Limb (tissue), 2 donors: ENCODE results near the gene SHC1.

Experiments
- DNase-seq, 2 donors: peaks; one replicate each; pipeline ENCODE4 v3.0.0-alpha.2; 2016; ENCODE audit errors: extremely low spot score in 2 of 2

SHC1 gene

DNA sequence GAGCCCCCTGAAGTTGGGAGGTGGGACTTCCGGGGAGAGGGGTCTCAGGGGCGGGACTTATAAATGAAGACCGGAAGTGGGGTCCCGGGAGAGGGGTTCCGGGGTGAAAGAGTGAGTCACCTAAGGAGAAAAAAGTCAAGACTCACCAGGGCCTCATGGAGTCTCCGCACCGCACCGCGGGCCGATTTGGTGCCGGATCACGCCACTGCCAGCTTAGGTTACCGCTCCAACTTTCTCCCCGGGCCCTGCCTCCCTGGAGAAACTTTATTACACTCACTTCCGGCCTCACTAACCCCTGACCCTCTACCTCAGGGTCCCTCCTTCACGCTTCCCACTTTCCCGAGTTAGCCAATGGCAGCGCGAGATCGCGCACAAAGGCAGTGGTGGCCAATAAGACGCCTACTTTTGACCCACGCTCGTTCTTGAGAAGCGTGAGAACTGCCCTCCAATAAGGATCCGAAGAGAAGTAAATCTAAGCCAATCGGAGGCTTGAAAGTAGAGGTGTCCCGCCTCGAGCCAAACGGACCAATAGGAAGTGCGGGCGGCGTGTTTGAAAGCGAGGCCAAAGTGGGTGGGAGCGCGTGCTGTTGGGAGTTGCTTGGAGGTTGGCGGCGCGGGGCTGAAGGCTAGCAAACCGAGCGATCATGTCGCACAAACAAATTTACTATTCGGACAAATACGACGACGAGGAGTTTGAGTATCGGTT, 3.7 kb upstream of the SHC1 start, which contains the start of gene CKS1B:
CKS1B (plus strand) TSS at position 580 of the 706 bp plus-strand sequence; CDS start at position 645, 65 bp downstream.
- peak; percentile 99 to 100 for DNase-seq

- DNase-seq: peak; percentile 90 to 94
Measured at GRCh38 chr1:154973344-154974101, 3.0 kb upstream of the SHC1 start.

- peak in 1 of 2 donors; percentile 60 for DNase-seq
Measured at GRCh38 chr1:154972517-154973343, 2.2 kb upstream of the SHC1 start.

DNA sequence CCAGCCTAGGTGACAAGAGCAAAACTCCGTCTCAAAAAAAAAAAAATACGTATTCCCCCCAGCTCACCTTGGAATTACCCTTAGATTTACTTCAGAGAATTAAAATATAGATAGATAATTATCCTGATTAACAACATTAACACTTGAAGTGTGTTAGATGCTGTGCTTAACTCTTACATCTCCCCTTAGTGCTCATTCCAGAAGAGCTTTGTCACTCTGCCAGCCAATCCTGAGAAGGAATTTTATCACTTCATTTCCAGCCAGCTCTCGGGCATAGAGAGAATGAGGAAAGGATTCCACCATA, 1.6 kb upstream of the SHC1 start:
- no peak for DNase-seq

- no peak for DNase-seq
Measured at GRCh38 chr1:154971341-154971998, 923 bp upstream of the SHC1 start.

DNA sequence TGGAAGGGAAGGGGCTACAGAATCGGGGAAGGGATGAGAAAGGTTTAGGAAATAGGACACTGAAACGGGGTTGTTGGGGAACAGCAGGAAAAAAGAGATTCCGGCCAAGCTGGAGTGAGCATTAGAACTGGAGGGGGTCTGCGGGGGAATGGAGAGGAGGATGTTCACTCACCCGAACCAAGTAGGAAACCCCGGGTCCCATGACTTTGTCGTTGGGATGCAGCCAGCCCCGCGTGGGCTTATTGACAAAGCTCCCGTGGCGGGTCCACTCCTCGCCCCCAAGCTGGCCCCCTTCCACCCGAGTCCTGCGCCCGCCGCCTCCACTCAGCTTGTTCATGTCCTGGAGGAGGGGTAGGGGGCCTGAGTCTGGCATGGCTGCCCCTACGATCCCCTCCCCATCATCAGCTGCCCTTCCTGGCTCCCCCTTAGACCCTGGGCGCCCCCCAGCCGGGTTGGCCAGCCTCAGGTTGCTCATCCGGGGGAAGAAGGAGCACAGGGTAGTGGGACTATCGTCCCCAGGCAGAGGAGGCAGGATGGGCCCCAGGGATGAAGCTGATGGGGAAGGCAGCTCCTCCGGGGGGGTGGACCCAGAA, 591 bp downstream of the SHC1 start:
- peak in 1 of 2 donors; percentile 59 for DNase-seq

- DNase-seq: no peak
Measured at GRCh38 chr1:154969246-154969645, 1.3 kb downstream of the SHC1 start.

DNA sequence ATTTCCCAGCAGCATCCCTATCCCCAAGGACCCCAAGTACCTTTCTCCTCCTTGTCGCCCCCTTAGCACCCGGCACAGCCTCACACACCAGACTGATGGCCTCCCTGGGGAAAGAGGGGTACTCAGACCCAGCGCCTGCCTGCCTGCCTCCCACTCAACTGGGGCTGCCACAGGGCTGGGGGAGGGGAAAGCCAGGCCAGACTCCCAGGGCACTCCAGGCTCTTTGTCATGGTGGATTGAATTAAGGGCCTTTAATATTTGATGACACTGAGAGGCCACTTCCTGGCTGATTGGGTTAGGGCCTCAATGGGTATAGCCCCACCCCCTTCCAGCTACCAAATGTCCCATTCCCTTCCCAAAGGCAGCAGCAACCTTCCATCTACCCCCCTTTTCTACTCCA, 1.8 kb downstream of the SHC1 start:
- no peak for DNase-seq

DNA sequence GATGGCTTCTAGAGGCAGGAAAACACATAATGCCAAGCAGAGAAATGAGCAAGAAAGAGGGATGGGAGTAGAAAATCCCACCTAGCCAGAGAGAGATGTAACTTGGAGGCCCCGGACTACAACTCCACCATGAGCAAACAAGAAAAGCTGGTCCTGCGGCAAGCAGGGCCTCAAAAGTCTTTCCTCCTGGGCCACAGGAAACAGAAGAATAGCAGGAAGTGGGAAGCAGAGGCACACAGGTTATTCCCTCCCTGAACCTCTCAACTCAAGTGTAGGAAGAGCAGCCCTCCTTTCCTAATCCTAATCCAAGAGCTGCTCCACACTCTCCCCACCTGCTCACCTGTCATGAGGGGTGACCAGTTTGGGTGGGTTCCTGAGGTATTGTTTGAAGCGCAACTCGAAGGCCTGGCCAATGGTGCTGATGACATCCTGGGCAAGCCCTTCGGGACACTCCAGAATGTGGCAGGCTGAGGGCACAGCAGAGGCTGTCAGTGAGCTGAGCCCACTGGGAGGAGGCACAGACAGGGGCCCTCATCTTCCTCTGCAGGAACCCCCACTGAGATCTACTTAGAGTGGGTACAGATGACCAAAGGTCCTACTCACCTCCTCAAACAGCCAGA, 3.1 kb downstream of the SHC1 start:
- no peak for DNase-seq

- DNase-seq: no peak
Measured at GRCh38 chr1:154966111-154966510, 4.4 kb downstream of the SHC1 start.

DNA sequence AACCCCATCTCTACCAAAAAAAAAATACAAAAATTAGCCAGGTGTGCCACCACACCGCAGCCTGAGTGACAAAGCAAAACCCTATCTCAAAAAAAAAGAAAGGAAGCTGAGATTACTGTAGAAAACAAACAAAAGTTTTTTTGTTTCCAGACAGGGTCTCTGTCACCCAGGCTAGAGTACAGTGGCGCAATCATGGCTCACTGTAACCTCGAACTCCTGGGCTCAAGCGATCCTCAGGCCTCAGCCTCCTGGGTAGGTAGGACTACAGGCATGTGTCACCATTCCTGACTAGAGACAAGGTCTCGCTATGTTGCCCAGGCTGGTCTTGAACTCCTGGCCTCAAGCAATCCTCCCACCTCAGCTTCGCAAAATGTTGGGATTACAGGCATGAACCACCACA, 6.2 kb downstream of the SHC1 start:
- no peak for DNase-seq

GRCh38 chr1:154963643-154964042, 6.9 kb downstream of the SHC1 start:
- peak in 1 of 2 donors; percentile 15 for DNase-seq

- peak in 1 of 2 donors; percentile 18 for DNase-seq
Measured at GRCh38 chr1:154962795-154963330, 7.7 kb downstream of the SHC1 start.

- no peak for DNase-seq
Measured at GRCh38 chr1:154962156-154962749, 8.3 kb downstream of the SHC1 start.

DNA sequence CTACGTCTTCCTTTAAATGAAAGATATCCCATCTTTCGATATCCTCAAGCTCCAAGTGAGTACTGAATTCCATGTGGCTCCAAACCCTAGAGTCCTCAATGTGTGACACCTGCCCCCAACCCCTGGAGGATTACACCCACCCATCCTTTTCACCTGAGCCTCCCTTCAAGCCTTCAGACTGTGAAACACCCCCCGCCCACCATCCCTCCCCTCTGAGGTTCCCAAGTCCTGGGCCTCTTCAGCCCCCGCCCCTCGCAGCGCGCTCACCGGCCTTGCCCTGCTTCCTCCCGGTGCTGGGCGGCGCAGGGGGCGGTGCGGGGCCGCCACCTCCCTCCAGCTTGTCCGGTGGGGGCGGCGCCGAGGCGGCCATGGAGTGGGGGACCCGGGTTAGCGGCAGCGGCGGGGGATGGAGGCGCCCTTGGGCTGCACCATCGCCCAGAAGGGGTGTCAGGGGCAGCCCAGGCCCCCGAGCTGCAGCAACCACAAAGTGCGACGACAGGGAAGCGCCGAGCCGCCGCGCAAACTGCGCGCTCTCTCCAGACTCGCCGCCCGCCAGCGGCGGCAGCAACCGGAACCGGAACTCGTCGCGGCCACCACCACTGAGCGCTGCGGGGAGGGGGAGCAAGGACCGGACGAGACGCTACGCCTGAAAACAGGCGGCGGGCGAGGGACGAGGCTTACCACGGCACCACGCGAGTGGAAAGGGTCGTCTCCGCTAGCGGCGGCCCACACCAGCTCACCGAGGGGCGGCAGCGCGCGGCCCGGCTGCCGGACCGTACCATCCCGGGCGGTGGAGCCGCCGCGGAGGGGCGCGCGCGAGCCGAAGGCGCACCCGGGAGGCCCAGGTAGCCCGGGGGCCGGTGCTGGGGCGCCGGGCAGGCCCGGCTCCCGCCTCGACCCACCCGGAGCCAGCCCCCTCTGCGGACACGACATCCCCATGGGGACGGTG, 9.1 kb downstream of the SHC1 start, which contains the start of gene PYGO2:
PYGO2 (minus strand) TSS at position 576 of the 949 bp plus-strand sequence; CDS start at position 370, 206 bp downstream.
- peak; percentile 72 to 91 for DNase-seq

GRCh38 chr1:154960446-154961136, 10.0 kb downstream of the SHC1 start:
- DNase-seq: peak in 1 of 2 donors; percentile 16

GRCh38 chr1:154959426-154959780, 11.1 kb downstream of the SHC1 start:
- DNase-seq: no peak
